ENCODE measurements around the gene COL21A1. TPM values are rescaled to one million over a fixed set of nuclear protein-coding genes. Genes with fewer than 3 reads are reported as not detected.
"Not testable (repeated sequence)": the region's sequence is repeated elsewhere in the genome, so short reads cannot be mapped to it uniquely, and the experiment has no call there.

The COL21A1 gene
- total RNA-seq, 2 experiments from 2014 or later, result not detected

DNA sequence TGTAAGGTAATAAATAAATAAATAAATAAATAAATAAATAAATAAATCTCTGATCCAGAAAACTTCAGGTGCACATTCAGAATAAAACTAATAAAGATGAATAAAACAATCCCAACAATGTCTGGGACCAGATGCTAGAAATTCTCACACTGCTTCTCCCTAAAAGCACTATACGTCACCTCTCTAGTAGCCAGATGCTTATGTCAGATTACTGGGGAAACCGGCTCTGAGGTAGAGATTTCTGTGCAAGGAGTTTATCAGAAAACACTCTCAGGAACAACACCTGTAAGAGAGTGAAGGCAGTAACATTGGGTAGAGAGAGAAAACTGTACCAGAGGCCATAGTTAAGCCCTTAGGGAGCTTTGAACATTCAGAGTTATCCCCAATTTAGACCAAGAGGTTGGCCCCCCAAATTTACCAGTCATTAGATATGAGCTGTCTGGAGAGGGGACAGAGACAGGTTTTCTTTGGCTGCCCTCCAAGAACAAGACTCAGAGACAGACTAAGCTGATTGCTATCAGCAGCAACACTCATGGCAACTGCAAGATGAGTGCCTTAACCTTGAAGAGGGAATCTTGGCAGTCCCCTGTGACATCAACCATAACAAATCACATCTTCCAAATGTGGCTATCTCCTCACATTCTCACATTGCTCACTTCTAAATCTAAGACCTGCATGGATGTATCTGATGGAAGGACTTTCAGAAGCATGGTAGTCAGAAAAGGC, 220.8 kb downstream of the COL21A1 start:
- CTCF ChIA-PET, result no interaction called here
- H3K9me3 Mint-ChIP-seq, result peaks cover 1% of the 10 kb centered on the region
- DNase-seq, result no peak
- H3K27me3 Mint-ChIP-seq (ENCODE audit: low read depth), result no peaks in the 10 kb centered on the region
- no peak overlapping the region for H3K4me3 Mint-ChIP-seq
- intact Hi-C loops (cut with micrococcal nuclease), result no loop called here
- H3K27ac Mint-ChIP-seq, result no peak overlapping the region
- H3K36me3 Mint-ChIP-seq (ENCODE audit: low read depth), result no peaks in the 10 kb centered on the region
- no peaks in the 10 kb centered on the region for H3K4me1 Mint-ChIP-seq (ENCODE audit: low read depth)

DNA sequence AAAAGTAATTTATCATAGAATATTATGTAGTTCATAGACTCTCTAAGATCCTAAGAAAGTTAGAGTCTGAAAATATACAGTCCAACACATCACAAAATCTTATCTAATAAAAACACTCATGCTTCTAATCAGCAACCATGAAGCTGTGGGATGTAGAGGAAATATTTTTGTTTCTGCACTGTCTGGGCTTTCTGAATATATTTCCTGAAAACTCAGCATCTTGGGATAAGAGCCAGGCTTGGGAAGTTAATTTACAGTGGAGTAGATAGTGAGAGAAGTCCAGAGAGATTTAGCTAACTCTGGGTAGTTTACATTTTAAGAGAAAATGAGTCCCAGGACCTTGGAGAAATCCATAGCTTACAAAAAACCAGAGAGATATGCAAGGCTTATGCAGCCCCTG, 221.6 kb downstream of the COL21A1 start:
- H3K27me3 Mint-ChIP-seq (ENCODE audit: low read depth), result no peaks in the 10 kb centered on the region
- no peak overlapping the region for H3K4me3 Mint-ChIP-seq
- CTCF ChIA-PET, result no interaction called here
- H3K27ac Mint-ChIP-seq, result no peak overlapping the region
- no peak for DNase-seq
- H3K9me3 Mint-ChIP-seq, result peaks cover 1% of the 10 kb centered on the region
- H3K36me3 Mint-ChIP-seq (ENCODE audit: low read depth), result no peaks in the 10 kb centered on the region
- intact Hi-C loops (cut with micrococcal nuclease), result no loop called here
- no peaks in the 10 kb centered on the region for H3K4me1 Mint-ChIP-seq (ENCODE audit: low read depth)

DNA sequence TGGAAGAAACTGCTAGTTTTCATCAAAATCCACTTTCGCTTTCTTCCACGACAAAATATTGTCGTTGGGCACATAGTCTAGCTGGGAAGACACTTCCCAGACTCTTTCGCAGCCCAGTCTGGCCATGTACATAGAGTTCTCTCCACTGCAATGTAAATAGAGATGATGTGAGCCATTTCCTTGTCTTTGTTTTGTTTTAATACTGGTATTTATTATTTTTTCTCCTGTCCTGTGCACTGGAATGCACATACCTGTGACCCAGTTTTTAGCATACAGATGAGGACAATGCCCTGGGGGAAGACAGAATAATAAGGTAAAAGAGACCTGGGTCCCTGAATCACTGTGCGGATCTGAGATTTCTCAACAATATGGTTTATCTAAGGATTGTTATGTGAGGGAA, 222.4 kb downstream of the COL21A1 start:
- no peaks in the 10 kb centered on the region for H3K36me3 Mint-ChIP-seq (ENCODE audit: low read depth)
- intact Hi-C loops (cut with micrococcal nuclease), result no loop called here
- H3K4me1 Mint-ChIP-seq (ENCODE audit: low read depth), result no peaks in the 10 kb centered on the region
- no peak overlapping the region for H3K27ac Mint-ChIP-seq
- no peaks in the 10 kb centered on the region for H3K27me3 Mint-ChIP-seq (ENCODE audit: low read depth)
- no peak for DNase-seq
- no peak overlapping the region for H3K4me3 Mint-ChIP-seq
- CTCF ChIA-PET, result no interaction called here
- H3K9me3 Mint-ChIP-seq, result peaks cover 1% of the 10 kb centered on the region

DNA sequence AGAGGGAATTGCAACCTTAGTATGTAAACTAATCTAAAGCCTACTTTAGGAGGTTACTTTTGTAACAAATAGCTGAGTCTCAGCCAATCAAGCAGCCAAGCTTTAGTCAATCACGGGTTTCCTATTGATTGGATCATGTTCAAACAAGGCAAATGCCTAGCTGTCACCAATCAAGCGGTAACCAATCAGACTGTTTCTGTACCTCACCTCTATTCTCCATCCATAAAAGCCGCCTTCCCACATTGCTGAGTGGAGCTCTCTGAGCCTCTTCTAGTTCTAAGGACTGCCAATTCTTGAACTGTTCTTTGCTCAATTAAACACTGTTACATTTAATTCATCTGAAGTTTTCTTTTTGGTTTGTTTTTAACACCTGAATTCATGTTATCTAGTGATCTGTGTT, 223.6 kb downstream of the COL21A1 start:
- H3K4me3 Mint-ChIP-seq, result no peak overlapping the region
- intact Hi-C loops (cut with micrococcal nuclease), result no loop called here
- DNase-seq, result no peak
- CTCF ChIA-PET, result no interaction called here
- no peak overlapping the region for H3K27ac Mint-ChIP-seq
- no peaks in the 10 kb centered on the region for H3K27me3 Mint-ChIP-seq (ENCODE audit: low read depth)
- H3K4me1 Mint-ChIP-seq (ENCODE audit: low read depth), result no peaks in the 10 kb centered on the region
- H3K9me3 Mint-ChIP-seq, result peaks cover 1% of the 10 kb centered on the region
- no peaks in the 10 kb centered on the region for H3K36me3 Mint-ChIP-seq (ENCODE audit: low read depth)

DNA sequence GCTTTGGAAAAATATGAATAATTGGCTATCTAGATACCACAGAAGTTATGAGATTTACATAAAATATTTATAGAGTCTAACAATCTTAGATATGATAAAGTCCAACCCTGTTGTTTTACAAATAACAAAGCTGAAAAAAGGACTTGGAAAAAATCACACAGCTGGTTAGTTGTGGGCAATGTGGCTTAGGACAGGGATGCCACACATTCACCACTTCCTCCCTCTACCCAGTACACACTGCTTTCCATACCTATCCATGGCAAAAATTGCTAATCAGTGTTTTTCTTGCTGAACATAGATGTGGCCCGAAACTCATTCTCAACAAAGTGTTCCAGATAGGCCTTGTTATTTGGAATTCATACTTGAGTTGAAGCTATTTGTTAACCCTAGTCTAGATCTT, 224.7 kb downstream of the COL21A1 start:
- DNase-seq, result no peak
- intact Hi-C loops (cut with micrococcal nuclease), result no loop called here
- H3K4me3 Mint-ChIP-seq, result no peak overlapping the region
- peaks cover 1% of the 10 kb centered on the region for H3K9me3 Mint-ChIP-seq
- H3K27me3 Mint-ChIP-seq (ENCODE audit: low read depth), result no peaks in the 10 kb centered on the region
- no peak overlapping the region for H3K27ac Mint-ChIP-seq
- CTCF ChIA-PET, result no interaction called here
- no peaks in the 10 kb centered on the region for H3K36me3 Mint-ChIP-seq (ENCODE audit: low read depth)
- no peaks in the 10 kb centered on the region for H3K4me1 Mint-ChIP-seq (ENCODE audit: low read depth)

DNA sequence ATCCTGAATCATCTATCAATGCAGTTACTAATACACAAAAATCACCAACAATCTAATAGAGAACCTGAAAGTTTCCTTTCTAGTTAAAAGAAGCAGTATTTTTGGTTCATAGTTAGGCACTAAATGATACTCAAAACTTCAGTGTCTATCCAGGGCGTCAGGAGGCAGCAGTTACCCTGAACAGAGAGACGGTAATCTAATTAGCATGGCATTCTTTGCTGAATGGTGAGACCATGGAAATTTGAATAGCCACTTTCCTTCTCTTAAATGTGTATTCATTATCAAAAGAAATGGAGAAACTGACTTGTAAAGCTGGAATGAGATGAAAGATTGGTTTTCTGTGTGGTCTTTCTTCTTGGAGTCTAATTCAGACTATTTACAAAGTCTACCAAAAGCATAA, 225.4 kb downstream of the COL21A1 start:
- H3K27me3 Mint-ChIP-seq (ENCODE audit: low read depth), result no peaks in the 10 kb centered on the region
- H3K4me1 Mint-ChIP-seq (ENCODE audit: low read depth), result no peaks in the 10 kb centered on the region
- no peak for DNase-seq
- intact Hi-C loops (cut with micrococcal nuclease), result no loop called here
- no peak overlapping the region for H3K4me3 Mint-ChIP-seq
- CTCF ChIA-PET, result no interaction called here
- H3K27ac Mint-ChIP-seq, result no peak overlapping the region
- H3K9me3 Mint-ChIP-seq, result peaks cover under 1% of the 10 kb centered on the region
- H3K36me3 Mint-ChIP-seq (ENCODE audit: low read depth), result no peaks in the 10 kb centered on the region

DNA sequence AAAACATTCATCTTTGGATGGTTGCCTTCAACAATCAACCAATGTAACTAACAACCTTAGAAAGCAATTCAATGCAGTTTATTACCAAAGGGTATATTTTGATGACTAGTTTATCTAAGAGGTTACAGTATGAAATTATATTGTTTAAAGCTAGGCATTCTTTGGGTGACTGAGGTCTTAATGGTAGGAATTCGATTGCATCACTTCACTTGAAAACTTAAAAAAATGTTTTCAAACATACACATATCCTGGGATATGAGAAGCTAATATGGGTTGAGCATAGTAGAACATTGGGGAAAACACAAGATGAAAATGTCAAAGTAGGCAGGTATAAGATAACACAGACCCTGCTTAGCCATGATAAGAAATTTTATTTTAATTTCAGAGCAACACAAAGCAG, 227.4 kb downstream of the COL21A1 start:
- H3K9me3 Mint-ChIP-seq, result no peaks in the 10 kb centered on the region
- intact Hi-C loops (cut with micrococcal nuclease), result no loop called here
- no peak for DNase-seq
- H3K27ac Mint-ChIP-seq, result no peak overlapping the region
- no peak overlapping the region for H3K4me3 Mint-ChIP-seq
- H3K4me1 Mint-ChIP-seq (ENCODE audit: low read depth), result no peaks in the 10 kb centered on the region
- no peaks in the 10 kb centered on the region for H3K36me3 Mint-ChIP-seq (ENCODE audit: low read depth)
- H3K27me3 Mint-ChIP-seq (ENCODE audit: low read depth), result no peaks in the 10 kb centered on the region
- CTCF ChIA-PET, result no interaction called here

DNA sequence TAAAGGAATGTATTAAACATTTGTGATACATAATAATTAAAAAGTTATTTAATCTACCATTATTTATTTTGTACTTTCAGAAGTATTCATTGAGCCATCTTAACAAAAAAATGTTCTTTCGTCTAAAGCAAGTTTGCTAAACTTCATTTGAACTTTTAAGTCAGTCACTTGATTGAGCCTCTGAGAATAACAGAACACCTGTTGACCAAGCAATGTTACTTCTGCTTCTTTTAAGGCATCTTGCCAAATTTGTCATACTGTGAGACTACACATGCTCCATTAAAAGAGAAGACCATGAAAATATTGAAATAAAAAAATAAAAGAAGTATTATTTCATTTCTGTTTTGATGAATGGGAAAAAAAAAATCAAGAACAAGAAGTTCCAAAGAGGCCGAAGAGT, 230.2 kb downstream of the COL21A1 start:
- Mint-ChIP-seq H3K4me3 (no peak overlapping the region), H3K9me3 (no peaks in the 10 kb centered on the region), H3K27me3 (ENCODE audit: low read depth) (no peaks in the 10 kb centered on the region), H3K36me3 (ENCODE audit: low read depth) (no peaks in the 10 kb centered on the region), H3K27ac (no peak overlapping the region), H3K4me1 (ENCODE audit: low read depth) (no peaks in the 10 kb centered on the region)
- CTCF ChIA-PET, result no interaction called here
- intact Hi-C loops (cut with micrococcal nuclease), result no loop called here
- no peak for DNase-seq

DNA sequence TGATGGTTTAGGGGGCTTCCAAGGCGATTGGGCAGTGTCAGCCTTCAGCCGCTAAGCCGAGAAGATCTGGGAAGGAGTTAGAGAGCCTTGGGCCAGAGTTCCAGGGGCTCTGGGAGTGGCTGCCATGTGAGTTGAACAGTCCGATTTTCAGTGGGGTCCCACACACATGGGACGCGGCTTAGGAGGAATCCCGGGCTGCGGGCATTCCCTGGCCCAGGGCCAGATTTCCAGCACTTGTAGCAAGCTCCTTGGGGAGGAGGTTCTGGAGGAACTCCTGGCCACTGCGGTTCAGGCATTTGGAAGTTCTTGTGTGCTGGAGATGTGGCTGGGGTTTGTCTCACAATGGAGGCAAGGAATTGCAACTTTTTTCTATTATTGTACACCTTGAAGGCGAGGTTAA, 233.3 kb downstream of the COL21A1 start:
- H3K4me3 Mint-ChIP-seq; H3K9me3 Mint-ChIP-seq; H3K36me3 Mint-ChIP-seq (ENCODE audit: low read depth): not testable (repeated sequence)

DNA sequence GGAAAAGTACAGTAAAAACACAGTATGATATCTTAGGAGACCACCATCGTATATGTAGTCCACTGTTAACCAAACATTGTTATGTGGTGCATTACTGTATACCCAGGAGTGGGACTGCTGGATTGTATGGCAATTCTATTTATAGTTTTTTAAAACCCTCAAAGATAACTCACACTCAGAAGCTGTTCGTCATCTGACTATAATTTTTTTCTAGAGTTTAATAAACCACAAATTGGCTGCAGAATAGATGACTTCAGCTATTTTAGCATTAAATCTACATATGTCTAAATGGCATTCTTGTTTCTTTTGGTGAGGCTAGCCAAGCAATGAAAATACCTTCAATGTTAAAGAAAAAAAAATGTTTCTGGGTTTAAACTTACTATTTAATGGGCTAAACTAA, 237.7 kb downstream of the COL21A1 start:
- no peaks in the 10 kb centered on the region for H3K27me3 Mint-ChIP-seq (ENCODE audit: low read depth)
- no peak overlapping the region for H3K4me3 Mint-ChIP-seq
- intact Hi-C loops (cut with micrococcal nuclease), result no loop called here
- H3K4me1 Mint-ChIP-seq (ENCODE audit: low read depth), result no peaks in the 10 kb centered on the region
- CTCF ChIA-PET, result no interaction called here
- no peak for DNase-seq
- peaks cover 4% of the 10 kb centered on the region for H3K9me3 Mint-ChIP-seq
- no peak overlapping the region for H3K27ac Mint-ChIP-seq
- H3K36me3 Mint-ChIP-seq (ENCODE audit: low read depth), result no peaks in the 10 kb centered on the region

More for the DNA sequence above, 233.3 kb downstream of the COL21A1 start:
- intact Hi-C loops (cut with micrococcal nuclease); H3K4me1 Mint-ChIP-seq (ENCODE audit: low read depth); CTCF ChIA-PET; H3K27me3 Mint-ChIP-seq (ENCODE audit: low read depth); H3K27ac Mint-ChIP-seq; DNase-seq: not testable (repeated sequence)

Data from activated naive CD4-positive, alpha-beta T cell treated with anti-CD3 and anti-CD28 coated beads for 36 hours (primary cell).